Spleen (tissue), 7 donors: Measurements from ENCODE around the gene TAF3.

Experiments
- POLR2A ChIP-seq, 3 donors: fragments of 450-650 bp; IDR thresholded peaks; one replicate each; pipeline ENCODE4 v1.5.1; 2017; ENCODE audit warnings: antibody characterized with exemption in 3 of 3, mild to moderate bottlenecking in 1 of 3
- POLR2AphosphoS5 ChIP-seq, 3 donors: sonication (generic); formaldehyde crosslinking; IDR thresholded peaks; one replicate each; pipeline ENCODE4 v1.5.1; 2017; ENCODE audit warnings: antibody characterized with exemption in 3 of 3
- TF ChIP-seq, protein P1 (sequence below), 11 experiments: fragments of 200-600 bp in 7 of 11; fragments of 450-650 bp in 4 of 11; sonication (generic) in 4 of 11; IDR thresholded peaks in 8 of 11; conservative IDR thresholded peaks in 3 of 11; 1 replicate in 7 of 11; 2 replicates in 4 of 11; pipeline versions ENCODE4 v1.4.0 to v1.8.0; 2016 to 2021; ENCODE audit warnings: antibody characterized with exemption in 11 of 11, inconsistent platforms in 4 of 11, mild to moderate bottlenecking in 1 of 11
- donor health status: DM: no; HTN: no; CAD: no; lungs with moderate emphysema.
- donor health status: DM: no; HTN: no; CAD: no.
- donor health status: DM: no; HTN: no; CAD: no.

DNA sequence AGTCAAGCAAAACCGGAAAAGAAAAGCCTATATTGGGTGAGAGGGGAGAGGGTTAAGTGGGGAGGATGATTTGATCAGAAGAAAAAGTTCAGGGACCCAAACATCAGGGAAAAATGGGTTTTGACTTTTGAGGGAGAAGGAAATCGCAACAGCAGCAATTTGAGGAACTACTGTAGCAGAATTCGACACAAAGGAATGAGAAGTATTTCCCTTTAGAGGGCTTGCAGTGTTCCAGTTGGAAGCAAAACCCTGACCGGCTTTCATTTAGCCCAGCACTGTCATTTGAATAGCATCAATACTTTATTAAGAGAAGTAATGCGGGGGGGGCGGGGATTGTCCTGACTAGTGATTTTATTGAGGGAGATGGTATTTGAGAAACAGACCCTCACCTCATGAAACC lies 199.0 kb downstream of the TAF3 start:
- TF ChIP-seq, protein P1, sequence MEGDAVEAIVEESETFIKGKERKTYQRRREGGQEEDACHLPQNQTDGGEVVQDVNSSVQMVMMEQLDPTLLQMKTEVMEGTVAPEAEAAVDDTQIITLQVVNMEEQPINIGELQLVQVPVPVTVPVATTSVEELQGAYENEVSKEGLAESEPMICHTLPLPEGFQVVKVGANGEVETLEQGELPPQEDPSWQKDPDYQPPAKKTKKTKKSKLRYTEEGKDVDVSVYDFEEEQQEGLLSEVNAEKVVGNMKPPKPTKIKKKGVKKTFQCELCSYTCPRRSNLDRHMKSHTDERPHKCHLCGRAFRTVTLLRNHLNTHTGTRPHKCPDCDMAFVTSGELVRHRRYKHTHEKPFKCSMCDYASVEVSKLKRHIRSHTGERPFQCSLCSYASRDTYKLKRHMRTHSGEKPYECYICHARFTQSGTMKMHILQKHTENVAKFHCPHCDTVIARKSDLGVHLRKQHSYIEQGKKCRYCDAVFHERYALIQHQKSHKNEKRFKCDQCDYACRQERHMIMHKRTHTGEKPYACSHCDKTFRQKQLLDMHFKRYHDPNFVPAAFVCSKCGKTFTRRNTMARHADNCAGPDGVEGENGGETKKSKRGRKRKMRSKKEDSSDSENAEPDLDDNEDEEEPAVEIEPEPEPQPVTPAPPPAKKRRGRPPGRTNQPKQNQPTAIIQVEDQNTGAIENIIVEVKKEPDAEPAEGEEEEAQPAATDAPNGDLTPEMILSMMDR (IDR thresholded peaks at IDR 0.05 in 8 of 11, conservative IDR thresholded peaks at IDR 0.05 in 3 of 11) = no peak
- TF ChIP-seq POLR2A (IDR thresholded peaks at IDR 0.05) (no peak), POLR2AphosphoS5 (IDR thresholded peaks at IDR 0.05) (no peak)
